Fibroblast of skin of right quadriceps (primary cell): ENCODE data around the gene STPG2.
"Not testable (repeated sequence)": the region's sequence is repeated elsewhere in the genome, so short reads cannot be mapped to it uniquely, and the experiment has no call there.

ENCODE experiments used
- DNase-seq: peaks from one replicate; pipeline ENCODE4 v3.0.0-alpha.2; 2013

Gene STPG2

DNA sequence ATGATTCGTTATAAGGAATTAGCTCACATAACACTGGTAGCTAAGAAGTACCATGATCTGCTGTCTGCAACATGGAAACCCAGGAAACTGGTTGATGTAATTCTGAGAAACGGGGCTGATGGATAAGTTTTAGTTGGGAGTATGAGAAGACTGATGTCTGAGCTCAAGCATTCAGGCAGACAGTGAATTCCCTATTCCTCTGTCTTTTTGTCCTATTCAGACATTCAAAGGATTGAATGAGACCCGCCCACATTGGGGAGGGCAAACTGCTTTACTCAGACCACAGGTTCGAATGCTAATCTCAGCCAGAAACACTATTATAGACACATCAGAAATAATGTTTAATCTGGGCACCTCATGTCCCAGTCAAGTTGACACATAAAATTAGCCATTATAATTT is 515.5 kb downstream of the STPG2 start:
- DNase-seq, result no peak

DNA sequence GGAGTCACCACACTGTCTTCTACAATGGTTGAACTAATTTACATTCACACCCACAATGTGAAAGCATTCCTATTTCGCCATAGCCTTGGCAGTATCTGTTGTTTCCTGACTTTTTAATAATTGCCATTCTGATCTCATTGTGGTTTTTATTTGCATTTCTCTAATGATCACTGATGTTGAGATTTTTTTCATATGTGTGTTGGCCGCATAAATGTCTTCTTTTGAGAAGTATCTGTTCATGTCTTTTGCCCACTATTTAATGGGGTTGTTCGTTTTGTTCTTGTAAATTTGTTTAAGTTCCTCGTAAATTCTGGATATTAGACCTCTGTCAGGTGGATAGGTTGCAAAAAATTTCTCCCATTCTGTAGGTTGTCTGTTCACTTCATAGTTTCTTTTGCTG is 519.1 kb downstream of the STPG2 start:
- DNase-seq, result no peak

DNA sequence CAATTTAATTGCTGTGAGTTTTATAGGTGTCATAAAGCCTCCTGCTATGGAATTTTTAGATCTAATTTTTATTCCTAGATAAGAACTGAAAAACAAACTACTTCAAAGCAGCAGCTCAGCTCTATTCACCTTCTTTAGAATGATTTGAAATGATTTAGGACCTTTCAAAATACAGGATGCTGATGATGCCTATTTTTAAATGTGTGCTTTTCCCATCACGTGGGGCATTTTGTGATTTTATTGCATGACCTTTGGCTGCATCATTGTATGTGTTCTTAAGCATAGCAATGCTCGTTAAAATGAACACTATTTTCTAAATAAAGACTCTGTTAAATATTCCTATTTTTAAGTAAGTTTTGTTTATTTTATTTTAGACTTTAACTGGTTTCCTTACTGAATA is 537.3 kb downstream of the STPG2 start:
- no peak for DNase-seq

DNA sequence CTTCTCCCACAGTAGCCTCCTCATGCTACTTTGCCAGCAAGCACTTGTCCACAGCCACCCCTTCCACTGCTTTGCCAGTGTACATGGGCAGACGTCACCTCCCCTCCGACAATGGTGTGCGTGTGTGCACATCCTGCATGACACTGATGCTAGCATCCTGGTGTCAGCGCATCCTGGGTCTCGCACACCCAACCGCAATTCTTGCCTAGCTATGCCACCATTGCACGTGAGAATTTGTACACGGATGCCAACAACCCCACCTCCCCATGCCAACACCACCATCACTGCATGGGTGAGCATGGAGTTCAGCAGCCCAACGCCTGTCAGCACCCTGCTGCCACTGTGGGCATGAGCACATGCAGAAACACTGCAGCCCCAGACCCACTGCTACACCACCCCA is 550.0 kb downstream of the STPG2 start:
- no peak for DNase-seq

DNA sequence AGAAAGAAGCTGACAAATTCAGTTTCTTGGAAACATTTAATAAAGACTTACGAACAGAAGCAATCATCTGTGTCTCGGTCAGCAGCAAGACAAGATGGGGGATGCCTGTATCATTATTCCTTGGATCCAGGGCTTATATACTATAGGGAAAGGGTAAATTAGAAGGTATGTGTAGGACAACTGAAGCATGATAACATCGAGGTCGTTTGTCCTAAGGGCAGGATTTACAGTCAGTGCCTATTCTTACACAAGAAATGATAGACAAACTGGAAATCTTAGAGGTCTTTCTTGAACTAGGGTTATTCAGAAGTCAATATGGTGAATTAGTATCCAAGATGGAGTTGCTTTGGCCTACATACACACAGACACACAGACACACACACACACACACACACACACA is 553.0 kb downstream of the STPG2 start:
- DNase-seq, result no peak

DNA sequence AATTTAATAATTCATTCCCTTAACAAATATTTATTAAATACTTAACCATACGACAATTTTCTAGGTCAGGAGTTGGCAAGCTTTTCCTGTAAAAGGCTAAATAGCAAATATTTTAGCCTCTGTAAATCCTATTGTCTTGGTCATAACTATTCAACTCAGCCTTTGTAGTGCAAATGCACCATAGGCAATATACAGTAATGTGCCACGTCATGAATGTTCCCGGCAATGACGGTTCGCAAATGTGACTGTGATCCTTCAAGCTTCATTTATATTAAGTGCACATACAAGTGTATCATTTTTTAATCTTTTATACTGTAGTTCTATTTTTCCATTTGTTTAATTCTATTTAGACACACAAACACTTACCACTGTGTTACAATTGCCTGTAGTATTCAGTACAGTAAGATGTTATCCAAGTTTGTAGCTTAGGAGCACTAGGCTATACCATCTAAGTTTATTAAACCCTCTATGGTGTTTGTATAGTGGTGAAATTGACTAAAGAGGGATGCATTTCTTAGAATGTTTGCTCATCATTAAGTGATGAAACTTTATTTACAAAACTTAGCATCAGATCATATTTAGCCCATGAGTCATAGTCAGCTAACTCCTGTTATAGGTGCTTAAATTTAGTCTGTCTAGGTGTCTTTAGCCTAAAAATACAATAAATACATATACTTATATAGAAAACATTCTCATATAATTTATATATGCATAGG is 553.6 kb downstream of the STPG2 start:
- DNase-seq, result no peak

DNA sequence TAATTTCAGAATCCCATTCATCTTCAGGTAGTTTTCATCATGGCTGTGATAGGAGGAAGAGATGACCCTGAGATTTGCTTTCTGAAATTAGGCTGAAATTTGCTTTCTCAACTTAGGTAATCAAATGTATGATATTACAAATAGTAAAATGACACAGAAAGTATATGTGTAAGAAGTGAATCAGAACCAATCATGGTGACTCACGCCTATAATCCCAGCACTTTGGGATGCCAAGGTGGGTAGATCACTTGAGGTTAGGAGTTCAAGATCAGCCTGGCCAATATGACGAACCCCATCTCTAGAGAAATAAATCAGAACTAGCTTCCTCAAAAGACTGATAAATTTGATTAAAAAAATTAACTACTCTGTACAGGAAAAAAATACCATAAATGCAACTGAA is 555.4 kb downstream of the STPG2 start:
- peak; percentile 18 for DNase-seq

DNA sequence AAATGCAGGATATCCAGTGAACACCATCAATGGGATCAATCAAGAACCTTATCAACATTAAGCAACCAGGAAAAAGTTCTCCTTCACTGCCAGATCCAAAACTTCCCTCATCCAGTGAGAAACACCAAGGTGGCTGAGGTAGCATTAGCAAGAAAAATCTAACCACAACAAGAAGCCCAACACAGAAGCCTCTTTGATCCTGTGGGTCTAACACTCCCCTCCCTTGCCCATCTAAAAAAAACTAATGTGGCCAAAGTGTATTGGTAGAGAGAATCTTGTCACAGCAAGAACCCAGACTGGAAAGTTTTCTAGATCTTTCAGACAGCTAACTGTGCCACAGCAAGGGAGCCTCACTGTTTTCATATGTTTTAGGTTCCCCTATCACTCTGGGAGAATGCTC is 558.0 kb downstream of the STPG2 start:
- DNase-seq, result no peak

DNA sequence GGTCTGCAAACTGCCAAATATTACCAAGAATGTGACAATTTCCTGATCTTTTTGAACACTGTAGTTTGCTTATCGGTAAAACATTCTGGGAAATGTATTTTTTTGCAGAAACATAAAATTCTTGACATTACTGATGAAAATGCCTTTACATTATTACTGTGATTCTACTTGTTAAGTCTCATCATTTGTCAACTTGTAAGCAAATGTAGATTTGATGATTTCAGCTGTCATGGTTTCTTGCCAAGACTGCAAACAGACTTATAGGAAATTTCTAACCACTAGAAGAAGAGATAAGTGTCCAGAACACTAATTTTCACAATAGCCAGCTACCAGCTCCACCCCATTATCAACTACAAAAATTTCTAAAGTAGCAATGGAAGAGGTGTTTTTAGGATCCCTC is 560.4 kb downstream of the STPG2 start:
- no peak for DNase-seq

DNA sequence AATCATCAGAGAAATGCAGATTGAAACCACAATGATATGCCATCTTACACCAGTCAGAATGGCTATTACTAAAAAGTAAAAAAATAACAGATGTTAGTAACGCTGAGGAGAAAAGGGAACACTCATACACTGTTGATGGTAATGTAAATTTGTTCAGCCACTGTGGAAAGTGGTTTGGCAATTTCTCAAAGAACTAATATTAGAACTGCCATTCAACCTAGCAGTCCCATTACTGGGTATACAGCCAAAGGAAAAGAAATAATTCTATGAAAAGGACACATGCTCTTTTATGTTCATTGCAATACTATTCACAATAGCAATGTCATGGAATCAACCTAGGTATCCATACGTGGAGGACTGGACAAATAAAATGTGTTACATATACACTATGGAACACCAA is 566.3 kb downstream of the STPG2 start:
- no peak for DNase-seq

DNA sequence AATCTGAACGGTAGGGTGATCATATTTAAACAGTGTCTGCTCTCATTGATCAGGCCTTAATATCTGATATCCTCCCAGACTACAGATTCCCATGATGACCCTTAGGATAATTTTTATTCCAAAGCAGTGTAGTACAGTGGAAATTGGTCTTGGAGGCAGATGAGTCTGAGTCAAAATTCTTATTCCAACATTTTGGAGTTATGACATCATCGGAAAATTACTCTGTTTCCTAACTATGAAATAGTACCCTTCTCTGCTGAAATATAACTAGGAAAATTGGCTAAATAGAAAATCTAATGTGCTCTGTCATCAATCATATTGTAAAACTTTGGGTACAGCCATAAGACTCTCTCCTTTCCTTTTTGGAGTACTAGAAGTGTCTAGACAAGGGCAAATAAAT is 583.3 kb downstream of the STPG2 start:
- DNase-seq, result no peak

DNA sequence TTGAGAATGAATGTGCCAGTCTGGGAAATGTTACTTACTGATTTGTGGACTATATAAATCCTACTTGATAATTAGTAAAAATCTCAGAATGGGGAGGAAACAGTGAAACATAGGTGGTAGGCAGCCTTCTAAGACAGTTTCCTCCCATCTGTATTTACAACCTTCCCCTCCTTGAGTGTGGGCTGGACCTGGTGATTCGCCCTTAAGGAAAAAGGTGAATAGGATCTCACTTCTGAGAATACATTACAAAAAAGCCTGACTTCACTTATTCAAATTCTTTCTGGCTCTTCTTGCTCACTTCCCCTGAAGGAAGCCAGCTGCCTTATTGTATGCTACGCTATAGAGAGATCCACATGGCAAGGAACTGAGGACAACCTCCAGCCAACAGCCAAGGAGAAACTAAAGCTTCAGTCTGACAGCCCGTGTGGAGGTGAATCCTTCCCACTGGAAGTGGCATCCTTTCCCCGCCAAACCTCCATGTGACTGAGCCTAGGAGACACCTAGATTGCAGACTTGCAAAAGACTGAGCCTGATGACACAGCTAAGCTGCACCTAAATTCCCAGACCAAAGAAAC is 585.0 kb downstream of the STPG2 start:
- no peak for DNase-seq

DNA sequence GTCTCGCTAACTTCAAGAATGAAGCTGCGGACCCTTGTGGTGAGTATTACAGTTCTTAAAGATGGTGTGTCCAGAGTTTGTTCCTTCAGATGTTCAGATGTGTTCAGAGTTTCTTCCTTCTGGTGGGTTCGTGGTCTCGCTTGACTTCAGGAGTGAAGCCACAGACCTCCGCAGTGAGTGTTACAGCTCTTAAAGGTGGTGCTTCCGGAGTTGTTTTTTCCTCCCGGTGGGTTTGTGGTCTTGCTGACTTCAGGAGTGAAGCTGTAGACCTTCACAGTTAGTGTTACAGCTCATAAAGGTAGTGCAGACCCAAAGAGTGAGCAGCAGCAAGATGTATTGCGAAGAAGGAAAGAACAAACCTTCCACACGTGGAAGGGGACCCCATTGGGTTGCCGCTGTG is 592.6 kb downstream of the STPG2 start:
- DNase-seq, result not testable (repeated sequence)

DNA sequence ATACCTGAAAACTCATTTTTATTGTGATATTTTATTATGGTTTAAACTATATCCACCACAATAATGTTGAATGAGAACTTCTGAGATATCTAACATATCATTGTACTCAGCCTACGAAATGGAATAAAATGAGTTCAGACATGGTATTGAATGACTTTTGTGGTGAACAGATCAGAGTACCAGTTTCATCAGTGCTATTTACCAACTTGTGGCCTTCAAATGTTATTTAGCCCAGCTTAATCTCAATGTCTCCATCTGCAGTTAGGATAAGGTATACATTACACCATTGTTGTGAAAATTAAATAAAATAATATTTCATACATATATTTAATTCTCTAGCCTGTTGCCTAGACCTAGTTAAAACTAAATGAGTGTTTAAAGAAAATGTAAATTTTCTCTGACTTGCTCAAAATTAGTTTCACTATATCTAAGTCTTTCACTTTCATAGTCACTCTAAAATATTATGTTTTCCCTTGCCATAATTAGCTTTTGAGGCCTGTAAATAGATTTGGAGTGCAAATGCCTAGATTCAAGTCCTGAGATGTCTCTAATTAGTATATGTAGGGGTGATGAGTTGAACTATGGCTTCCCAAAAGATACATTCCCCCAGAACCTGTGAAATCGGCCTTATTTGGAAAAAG is 594.2 kb downstream of the STPG2 start:
- no peak for DNase-seq

DNA sequence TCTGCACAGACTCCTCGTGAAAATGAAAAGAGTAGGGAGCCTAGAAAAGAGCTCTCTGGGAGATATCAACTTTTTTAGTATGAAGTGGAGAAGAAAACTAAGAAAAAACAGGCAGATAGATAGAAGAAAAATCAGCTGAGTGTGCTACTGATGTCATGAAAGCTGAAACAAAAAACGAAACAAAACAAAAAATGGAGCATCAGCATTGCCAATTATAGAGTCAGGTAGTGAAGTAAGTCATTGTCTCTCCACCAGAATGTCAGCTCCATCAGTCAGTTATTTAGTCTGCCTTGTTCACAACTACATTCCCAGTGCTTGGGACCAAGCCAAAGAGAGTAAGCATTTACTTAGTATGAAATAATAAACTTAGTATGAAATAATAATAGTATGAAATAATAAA is 595.1 kb downstream of the STPG2 start:
- no peak for DNase-seq

DNA sequence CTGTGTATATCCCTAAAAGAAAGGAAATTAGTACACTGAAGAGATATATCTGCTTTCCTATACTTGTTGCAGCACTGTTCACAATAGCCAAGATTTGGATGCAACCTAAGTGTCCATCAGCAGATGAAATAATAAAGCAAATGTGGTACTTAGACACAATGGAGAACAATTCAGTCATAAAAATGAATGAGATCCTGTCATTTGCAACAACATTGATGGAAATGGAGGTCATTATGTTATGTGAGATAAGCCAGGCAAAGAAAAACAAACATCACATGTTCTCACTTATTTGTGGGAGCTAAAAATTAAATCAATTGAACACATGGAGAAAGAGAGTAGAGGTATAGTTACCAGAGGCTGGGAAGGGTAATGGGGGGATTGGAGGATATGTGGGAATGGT is 611.9 kb downstream of the STPG2 start:
- no peak for DNase-seq

DNA sequence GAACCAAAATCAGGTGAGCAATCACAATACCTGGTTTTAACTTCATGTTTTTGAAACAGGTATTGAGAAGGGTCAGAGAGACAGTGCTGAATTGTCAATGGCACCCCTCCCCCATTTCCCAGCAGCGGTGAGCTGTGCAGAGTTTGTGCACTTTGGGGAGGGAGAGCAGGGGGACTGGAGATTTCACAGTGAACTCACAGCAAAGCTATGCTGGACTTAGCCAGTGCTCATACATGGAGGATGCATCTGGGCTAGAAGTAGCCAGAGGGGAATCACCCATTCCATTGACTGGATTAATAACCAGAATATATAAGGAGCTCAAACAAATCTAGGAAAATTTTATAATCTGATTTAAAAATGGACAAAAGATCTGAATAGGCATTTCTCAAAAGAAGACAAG is 612.6 kb downstream of the STPG2 start:
- no peak for DNase-seq

DNA sequence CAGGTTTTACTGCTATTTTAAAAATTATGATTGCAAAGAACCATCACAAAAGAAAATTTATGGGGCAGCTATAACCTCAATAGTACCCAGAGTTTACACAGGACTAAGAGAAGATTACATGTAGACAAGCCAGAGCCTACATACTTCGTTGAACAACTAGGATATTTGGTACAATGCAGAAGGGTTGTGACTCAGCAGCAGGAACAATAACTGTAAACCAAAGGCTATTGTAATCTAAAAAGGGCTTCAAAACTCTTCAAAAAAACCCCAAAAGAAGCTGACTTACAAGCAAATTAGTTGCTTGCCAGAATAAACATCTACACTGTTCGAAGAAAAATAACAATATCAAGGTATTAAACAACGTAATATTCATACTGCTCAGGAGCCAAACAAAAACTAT is 618.0 kb downstream of the STPG2 start:
- no peak for DNase-seq

DNA sequence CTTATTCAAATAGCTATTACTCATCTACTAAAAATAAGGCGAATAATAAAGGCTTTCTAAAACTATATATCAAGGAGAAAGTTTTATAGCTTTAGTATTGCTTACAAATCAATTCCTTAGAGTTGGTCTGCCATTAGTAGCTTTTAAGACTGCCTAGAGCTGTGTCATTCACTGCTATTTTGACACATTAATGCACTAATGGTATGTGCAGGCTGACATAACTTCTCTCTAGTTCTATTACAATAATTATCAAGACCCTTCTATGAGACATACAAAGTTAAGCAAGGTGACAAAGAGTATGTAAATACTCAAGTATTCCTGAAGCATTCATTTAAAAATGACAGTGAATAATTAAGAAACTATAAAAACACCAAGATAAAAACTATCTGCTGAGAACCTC is 625.3 kb downstream of the STPG2 start:
- DNase-seq, result no peak

DNA sequence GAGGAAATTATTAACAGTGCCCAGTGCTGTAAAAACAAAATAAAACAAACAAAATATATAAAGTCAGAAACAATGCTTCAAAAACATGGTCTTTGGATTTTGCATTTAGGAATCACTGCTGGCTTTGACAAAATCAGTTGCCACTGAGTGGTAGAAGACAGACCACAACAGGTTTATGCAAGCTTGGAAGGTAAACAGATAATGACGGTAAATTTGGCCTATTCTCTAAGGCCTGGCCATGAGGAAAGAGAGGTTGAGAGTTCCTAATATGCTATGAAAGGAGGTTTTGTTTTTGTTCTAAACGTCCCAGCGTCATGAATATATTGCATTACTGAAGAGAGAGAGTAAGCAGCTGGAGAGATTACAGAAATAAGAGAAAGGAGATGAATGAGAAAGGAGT is 629.4 kb downstream of the STPG2 start:
- no peak for DNase-seq
